Measurements from ENCODE around the gene EEF1AKMT2. TPM values are rescaled to one million over a fixed set of nuclear protein-coding genes. Genes with fewer than 3 reads are reported as not detected.

Gene EEF1AKMT2
- total and polyA plus RNA-seq, 9 of the 15 experiments (the other 6 are each of a cell fraction or from before 2014, with no cell fraction given), result 9.3 to 34.3 (median 23.7) TPM

- peak; percentile 36 to 65; a peak in 2 of 4 replicates for TF ChIP-seq MNT (conservative IDR thresholded peaks at IDR 0.05)
- TF ChIP-seq MECOM (CRISPR knock-in tag; IDR thresholded peaks at IDR 0.05), result peak; percentile 80; the same call in 1 of the 2 replicates
- no peak for TF ChIP-seq HNRNPUL1 (IDR thresholded peaks at IDR 0.05; ENCODE audit: low read length)
- TF ChIP-seq L3MBTL2 (IDR thresholded peaks at IDR 0.05), result peak; percentile 71
- TF ChIP-seq MBD2 (IDR thresholded peaks at IDR 0.05; ENCODE audit: borderline replicate concordance, low read depth), result peak; percentile 50; the same call in 1 of the 2 replicates
- no peak for TF ChIP-seq DLX4 (CRISPR knock-in tag; IDR thresholded peaks at IDR 0.05)
- peak; percentile 66 for TF ChIP-seq ZEB2 (IDR thresholded peaks at IDR 0.05)
- no peak for TF ChIP-seq NR4A1 (CRISPR knock-in tag; IDR thresholded peaks at IDR 0.05)
- TF ChIP-seq NR4A1 (tag; IDR thresholded peaks at IDR 0.05), result peak; percentile 90
- TF ChIP-seq E2F3 (CRISPR knock-in tag; IDR thresholded peaks at IDR 0.05), result 0 out of 2 replicates have a peak, but pooled peaks have one; percentile 11
- TF ChIP-seq ARID1B (IDR thresholded peaks at IDR 0.05), result peak; percentile 97
- no peak for TF ChIP-seq DEAF1 (CRISPR knock-in tag; IDR thresholded peaks at IDR 0.05)
- TF ChIP-seq MEIS2 (IDR thresholded peaks at IDR 0.05; ENCODE audit: partially characterized antibody), result peak; percentile 96
- TF ChIP-seq ZNF311 (CRISPR knock-in tag; IDR thresholded peaks at IDR 0.05), result peak; percentile 77
- no peak for TF ChIP-seq SRSF9 (IDR thresholded peaks at IDR 0.05; ENCODE audit: borderline replicate concordance, low read depth, low read length)
Measured at GRCh38 chr10:124717911-124718741, 73.6 kb downstream of the EEF1AKMT2 start (continued).
